HFFc6 (cell line): ENCODE data around the gene CABCOCO1. TPM values are rescaled to one million over a fixed set of nuclear protein-coding genes. Genes with fewer than 3 reads are reported as not detected.

Experiments
- DNase-seq: peaks from one replicate; pipeline ENCODE4 v3.0.0-alpha.2; 2018
- H3K27ac Mint-ChIP-seq: 2 replicates; pipeline ENCODE4 v1.8.0; 2020; ENCODE audit warnings: mild to moderate bottlenecking, mixed read lengths
- H3K27me3 Mint-ChIP-seq: 2 replicates; pipeline ENCODE4 v1.8.0; 2021; ENCODE audit warnings: mild to moderate bottlenecking, moderate library complexity, mixed read lengths; ENCODE audit not compliant: insufficient read depth
- H3K36me3 Mint-ChIP-seq: 2 replicates; pipeline ENCODE4 v1.8.0; 2021; ENCODE audit warnings: low read depth, mixed read lengths
- H3K4me1 Mint-ChIP-seq: 2 replicates; pipeline ENCODE4 v1.8.0; 2020; ENCODE audit warnings: low read depth, mixed read lengths
- H3K4me3 Mint-ChIP-seq: 2 replicates; pipeline ENCODE4 v1.8.0; 2020; ENCODE audit warnings: mild to moderate bottlenecking, moderate library complexity, mixed read lengths
- H3K9me3 Mint-ChIP-seq: 2 replicates; pipeline ENCODE4 v1.8.0; 2020; ENCODE audit warnings: mild to moderate bottlenecking, mixed read lengths
- total RNA-seq, 6 experiments: library from RNA; stranded (reverse); fragmentation: NEBNext Ultra II Directional; extraction: Animal tissue kit (Norgen Biotek cat#: 25700); gene quantifications; 2 replicates in 1 of 6; 3 replicates in 5 of 6; pipeline ENCODE4 v1.2.3, GENCODE V29; 2021
- TF ChIP-seq, protein P1 (sequence below): fragments of 200-600 bp; sonication (generic); IDR thresholded peaks from 2 replicates; pipeline ENCODE4 v1.5.0; 2021; ENCODE audit warnings: antibody characterized with exemption, mild to moderate bottlenecking

CABCOCO1 gene
- total RNA-seq, 6 experiments from 2014 or later = 0.15 to 0.45 (median 0.31) TPM; not detected in 1

DNA sequence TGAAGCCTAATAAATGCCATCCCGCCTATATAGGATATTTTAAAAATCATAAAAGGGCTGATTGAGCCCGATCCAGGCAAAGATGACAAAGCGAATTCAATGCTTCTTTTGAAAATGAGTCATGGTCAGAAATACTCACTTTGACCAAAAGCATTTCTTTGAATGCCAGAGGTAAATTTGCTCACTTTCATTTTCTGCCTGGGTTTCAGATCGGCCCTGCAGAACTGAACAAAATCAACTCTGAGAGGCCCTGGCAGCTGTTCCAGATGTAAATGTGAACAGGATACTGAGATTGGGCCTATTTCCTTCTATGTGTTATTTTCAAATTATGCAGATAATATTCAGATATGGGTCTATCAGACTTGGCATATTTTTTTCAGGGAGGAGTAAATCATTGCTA is 124.0 kb downstream of the CABCOCO1 start:
- Mint-ChIP-seq H3K4me3 (peak overlapping the region; percentile 82), H3K36me3 (peaks cover 4% of the 10 kb centered on the region; the same call in 1 of the 2 replicates), H3K27me3 (no peaks in the 10 kb centered on the region; the same call in 1 of the 2 replicates), H3K4me1 (peaks cover 81% of the 10 kb centered on the region), H3K9me3 (no peaks in the 10 kb centered on the region), H3K27ac (peak overlapping the region; percentile 83)
- DNase-seq = peak; percentile 76
- TF ChIP-seq, protein P1, sequence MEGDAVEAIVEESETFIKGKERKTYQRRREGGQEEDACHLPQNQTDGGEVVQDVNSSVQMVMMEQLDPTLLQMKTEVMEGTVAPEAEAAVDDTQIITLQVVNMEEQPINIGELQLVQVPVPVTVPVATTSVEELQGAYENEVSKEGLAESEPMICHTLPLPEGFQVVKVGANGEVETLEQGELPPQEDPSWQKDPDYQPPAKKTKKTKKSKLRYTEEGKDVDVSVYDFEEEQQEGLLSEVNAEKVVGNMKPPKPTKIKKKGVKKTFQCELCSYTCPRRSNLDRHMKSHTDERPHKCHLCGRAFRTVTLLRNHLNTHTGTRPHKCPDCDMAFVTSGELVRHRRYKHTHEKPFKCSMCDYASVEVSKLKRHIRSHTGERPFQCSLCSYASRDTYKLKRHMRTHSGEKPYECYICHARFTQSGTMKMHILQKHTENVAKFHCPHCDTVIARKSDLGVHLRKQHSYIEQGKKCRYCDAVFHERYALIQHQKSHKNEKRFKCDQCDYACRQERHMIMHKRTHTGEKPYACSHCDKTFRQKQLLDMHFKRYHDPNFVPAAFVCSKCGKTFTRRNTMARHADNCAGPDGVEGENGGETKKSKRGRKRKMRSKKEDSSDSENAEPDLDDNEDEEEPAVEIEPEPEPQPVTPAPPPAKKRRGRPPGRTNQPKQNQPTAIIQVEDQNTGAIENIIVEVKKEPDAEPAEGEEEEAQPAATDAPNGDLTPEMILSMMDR = no peak

DNA sequence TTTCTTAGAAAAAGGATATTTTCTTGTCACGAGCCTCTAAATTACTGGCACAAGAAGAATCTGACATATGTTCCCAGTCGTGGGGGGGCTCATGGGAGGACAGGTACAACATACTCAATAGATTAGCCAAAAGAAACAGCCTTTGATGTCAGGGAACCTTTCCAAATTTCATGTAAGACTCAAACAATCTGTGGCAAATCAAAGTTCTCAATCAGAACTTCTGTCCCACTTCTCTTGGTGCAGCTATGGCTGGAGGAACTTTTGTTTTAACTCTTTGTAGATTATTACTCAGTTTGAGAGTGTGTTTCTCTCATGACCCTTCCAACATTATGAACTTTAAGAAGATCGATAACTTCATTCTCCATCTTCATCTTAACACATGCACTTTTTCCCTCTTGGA is 124.4 kb downstream of the CABCOCO1 start:
- no peak for DNase-seq
- Mint-ChIP-seq H3K4me1 (peaks cover 81% of the 10 kb centered on the region), H3K36me3 (peaks cover 4% of the 10 kb centered on the region; the same call in 1 of the 2 replicates), H3K27me3 (no peaks in the 10 kb centered on the region; the same call in 1 of the 2 replicates), H3K27ac (peak overlapping the region; percentile 83), H3K9me3 (no peaks in the 10 kb centered on the region), H3K4me3 (peak overlapping the region; percentile 82)
- TF ChIP-seq, protein P1 = no peak

DNA sequence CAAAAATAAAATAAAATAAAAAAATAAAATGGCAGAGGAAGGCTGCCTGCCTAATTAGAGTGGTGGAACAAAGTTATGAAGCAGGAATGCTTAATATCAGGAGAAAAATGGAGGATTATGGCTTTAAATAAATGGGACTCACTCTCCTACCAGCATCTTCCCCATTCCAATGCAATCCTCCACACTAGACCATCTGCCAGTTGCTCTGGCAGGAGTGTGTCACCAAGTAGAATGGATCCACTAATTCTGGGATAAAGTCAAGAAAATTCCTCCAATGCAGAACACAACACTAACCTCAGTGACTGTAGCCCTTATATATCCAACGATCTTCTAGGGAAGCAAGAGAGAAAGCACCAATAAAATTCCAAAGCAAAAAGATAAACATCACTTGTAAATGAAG is 126.3 kb downstream of the CABCOCO1 start:
- Mint-ChIP-seq H3K36me3 (no peaks in the 10 kb centered on the region), H3K4me3 (no peak overlapping the region), H3K4me1 (peaks cover 83% of the 10 kb centered on the region), H3K9me3 (no peaks in the 10 kb centered on the region), H3K27me3 (no peaks in the 10 kb centered on the region; the same call in 1 of the 2 replicates), H3K27ac (no peak overlapping the region)
- TF ChIP-seq, protein P1 = no peak
- DNase-seq = no peak

DNA sequence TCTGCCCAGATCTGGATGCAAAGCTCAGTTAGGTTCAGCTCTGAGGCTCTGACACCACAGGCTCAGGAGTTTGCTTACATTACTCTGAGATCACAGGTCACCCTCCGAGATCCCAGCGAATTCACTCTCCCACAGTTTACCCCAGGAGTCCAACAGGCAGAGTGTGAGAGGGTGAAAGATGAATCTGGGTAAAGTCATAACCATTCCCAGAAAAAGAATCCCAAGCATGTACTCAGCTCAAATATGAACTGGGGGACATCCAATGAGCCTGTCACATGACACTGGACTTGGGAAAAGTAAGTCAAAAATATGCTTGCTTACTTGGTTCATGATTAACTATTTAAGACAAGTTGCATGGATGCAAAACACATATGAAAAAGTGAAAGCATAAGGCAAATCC is 128.5 kb downstream of the CABCOCO1 start:
- Mint-ChIP-seq H3K36me3 (no peaks in the 10 kb centered on the region), H3K27me3 (peaks cover 2% of the 10 kb centered on the region), H3K4me1 (peaks cover 80% of the 10 kb centered on the region), H3K4me3 (no peak overlapping the region), H3K27ac (peak overlapping the region; percentile 57; the same call in 1 of the 2 replicates), H3K9me3 (no peaks in the 10 kb centered on the region)
- TF ChIP-seq, protein P1 = no peak
- DNase-seq = peak; percentile 27

DNA sequence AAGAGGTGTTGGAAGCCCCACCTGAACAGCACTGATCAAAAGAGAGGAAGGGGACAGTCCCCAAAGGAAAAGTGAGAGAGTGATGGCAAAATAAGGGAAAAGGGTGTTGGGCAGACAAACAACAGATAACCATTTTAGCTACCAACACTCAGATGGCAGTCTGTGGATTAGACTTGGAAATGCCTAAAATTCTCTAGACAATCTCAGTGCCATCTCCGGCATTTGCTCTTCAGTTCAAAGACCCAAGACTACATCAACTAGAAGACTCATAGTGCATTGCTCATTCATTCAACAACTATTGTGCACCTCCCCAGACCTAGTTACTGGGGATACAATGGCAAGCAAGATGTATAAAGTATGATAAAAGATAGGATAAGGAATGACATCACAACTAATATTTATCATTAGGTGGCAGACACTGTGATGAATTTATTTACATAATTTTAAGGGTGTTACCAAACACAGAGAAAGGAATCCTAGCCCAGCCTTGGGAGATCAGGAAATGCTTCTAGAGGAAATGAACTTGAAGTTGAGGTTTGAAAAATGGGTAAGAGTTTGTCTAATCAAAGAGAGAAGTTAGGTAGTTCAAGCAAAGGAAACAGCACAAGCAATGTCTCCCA is 129.5 kb downstream of the CABCOCO1 start:
- Mint-ChIP-seq H3K27me3 (peaks cover 2% of the 10 kb centered on the region), H3K36me3 (no peaks in the 10 kb centered on the region), H3K4me1 (peaks cover 70% of the 10 kb centered on the region), H3K9me3 (no peaks in the 10 kb centered on the region), H3K4me3 (no peak overlapping the region), H3K27ac (no peak overlapping the region)
- DNase-seq = no peak
- TF ChIP-seq, protein P1 = no peak
